B cell (primary cell): ENCODE measurements around the gene BCAS4. TPM values are rescaled to one million over a fixed set of nuclear protein-coding genes. Genes with fewer than 3 reads are reported as not detected.
A peak's percentile ranks its signal among the peaks of the same experiment; 100 is the strongest.

Experiments used
- ATAC-seq: fragments of 200-7000 bp; cut with Tn5 transposase; one replicate; pipeline ENCODE4 v1.10.0; 2021; ENCODE audit warnings: low read depth, mild to moderate bottlenecking, moderate number of reproducible peaks, moderate library complexity
- CTCF ChIA-PET: fragments of 350-600 bp; sonication (Branson Sonifier 250); formaldehyde crosslinking; loops from one replicate; lab custom pipeline; 2021; ENCODE audit warnings: antibody characterized with exemption, inconsistent platforms; lab: Charles Lee
- POLR2A ChIA-PET: fragments of 350-600 bp; sonication (Branson Sonifier 250); formaldehyde crosslinking; loops from one replicate; lab custom pipeline; 2021; ENCODE audit warnings: antibody characterized with exemption; lab: Charles Lee
- DNase-seq: peaks from one replicate; pipeline ENCODE4 v3.0.0; 2013
- H2AFZ ChIP-seq: 2 replicates; pipeline ENCODE4 v1.6.1; 2012; ENCODE audit warnings: mild to moderate bottlenecking, low read depth, low read length; ENCODE audit not compliant: insufficient read depth, poor library complexity, severe bottlenecking
- H3K27ac ChIP-seq, 2 donors: 1 replicate in 1 of 2; 2 replicates in 1 of 2; pipeline ENCODE4 v1.5.1; 2012 to 2013; ENCODE audit warnings: low read length in 2 of 2, mild to moderate bottlenecking in 2 of 2, moderate library complexity in 1 of 2
- H3K27me3 ChIP-seq, 4 experiments: fragments of 200-600 bp in 1 of 4; sonication (generic) in 1 of 4; replicated peaks in 1 of 4; 1 replicate in 2 of 4; 2 replicates in 2 of 4; pipeline versions ENCODE4 v1.6.1 to v1.7.0; 2013 to 2016; ENCODE audit warnings: low read length in 3 of 4, mild to moderate bottlenecking in 2 of 4, mixed read lengths in 1 of 4, moderate library complexity in 1 of 4; ENCODE audit not compliant: insufficient read depth in 4 of 4, control insufficient read depth in 3 of 4; ENCODE audit errors: control extremely low read depth in 1 of 4
- H3K36me3 ChIP-seq, 2 experiments: replicated peaks in 1 of 2; 1 replicate in 1 of 2; 2 replicates in 1 of 2; pipeline versions ENCODE4 v1.6.1 to v1.7.1; 2013; ENCODE audit warnings: low read length in 1 of 2; ENCODE audit not compliant: insufficient read depth in 2 of 2, control insufficient read depth in 1 of 2; ENCODE audit errors: control extremely low read depth in 1 of 2, extremely low read depth in 1 of 2
- H3K4me1 ChIP-seq, 2 donors: fragments of 200-600 bp in 1 of 2; sonication (generic) in 1 of 2; 1 replicate in 1 of 2; 2 replicates in 1 of 2; pipeline versions ENCODE4 v1.5.1 to v1.6.1; 2013 to 2017; ENCODE audit warnings: low read length in 2 of 2; ENCODE audit not compliant: control insufficient read depth in 2 of 2, insufficient read depth in 2 of 2
- H3K4me2 ChIP-seq: replicated peaks from 2 replicates; pipeline ENCODE3; 2012; ENCODE audit warnings: mild to moderate bottlenecking, low read depth, low read length; ENCODE audit not compliant: poor library complexity, severe bottlenecking
- H3K4me3 ChIP-seq, 5 experiments: fragments of 200-600 bp in 1 of 5; sonication (generic) in 1 of 5; 1 replicate in 3 of 5; 2 replicates in 2 of 5; pipeline versions ENCODE4 v1.5.1 to v1.7.0; 2011 to 2016; ENCODE audit warnings: low read length in 4 of 5, mild to moderate bottlenecking in 4 of 5, low read depth in 2 of 5, control low read depth in 1 of 5, moderate library complexity in 1 of 5; ENCODE audit not compliant: insufficient read depth in 1 of 5; ENCODE audit errors: control extremely low read depth in 1 of 5, extremely low read depth in 1 of 5
- H3K79me2 ChIP-seq: fragments of 200-600 bp; sonication (generic); one replicate; pipeline ENCODE4 v1.6.0; 2016; ENCODE audit warnings: low read length; ENCODE audit not compliant: control insufficient read depth, insufficient read depth
- H3K9ac ChIP-seq: fragments of 200-600 bp; sonication (generic); 2 replicates; pipeline ENCODE4 v1.6.1; 2017; ENCODE audit warnings: mild to moderate bottlenecking, low read length, moderate library complexity
- H3K9me3 ChIP-seq, 3 donors: one replicate each; pipeline versions ENCODE4 v1.6.1 to v1.7.1; 2013; ENCODE audit warnings: low read length in 2 of 3; ENCODE audit not compliant: control insufficient read depth in 2 of 3, insufficient read depth in 1 of 3; ENCODE audit errors: control extremely low read depth in 1 of 3
- H4K20me1 ChIP-seq: 2 replicates; pipeline ENCODE4 v1.6.0; 2012; ENCODE audit warnings: mild to moderate bottlenecking, low read length; ENCODE audit not compliant: insufficient read depth, control insufficient read depth, poor library complexity, severe bottlenecking
- H3K27ac Mint-ChIP-seq: one replicate; pipeline ENCODE4 v1.8.0; 2021; ENCODE audit warnings: mixed read lengths
- H3K27me3 Mint-ChIP-seq: one replicate; pipeline ENCODE4 v1.8.0; 2021; ENCODE audit warnings: mixed read lengths
- H3K4me1 Mint-ChIP-seq: one replicate; pipeline ENCODE4 v1.8.0; 2021; ENCODE audit warnings: mixed read lengths
- H3K4me3 Mint-ChIP-seq: one replicate; pipeline ENCODE4 v1.8.0; 2021; ENCODE audit warnings: mixed read lengths
- H3K9me3 Mint-ChIP-seq: one replicate; pipeline ENCODE4 v1.8.0; 2022; ENCODE audit warnings: mixed read lengths; ENCODE audit not compliant: insufficient read depth
- EZH2 ChIP-seq: IDR thresholded peaks from 2 replicates; pipeline ENCODE4 v1.6.1; 2012; ENCODE audit warnings: borderline replicate concordance, low read depth, mild to moderate bottlenecking, moderate library complexity, low read length; ENCODE audit not compliant: insufficient read depth, poor library complexity, severe bottlenecking
- WGBS: methylation state at CpG from one replicate; pipeline ENCODE4 v1.1.5; 2013; ENCODE audit warnings: missing lambda C conversion rate; ENCODE audit not compliant: insufficient coverage; 5-methylcytosine and 5-hydroxymethylcytosine counted together
- intact Hi-C: fragments of 100-400 bp; cut with micrococcal nuclease; formaldehyde crosslinking; loops from one replicate; pipeline ENCODE4 v1.10.0; 2022
- polyA plus RNA-seq: library from polyadenylated mRNA; depleted of rRNA; stranded (reverse); fragments of >200 nt; gene quantifications from 2 replicates; pipeline ENCODE4 v1.2.3, GENCODE V29; 2012
- total RNA-seq, 2 donors: library from RNA; stranded (reverse); fragments of 120-200 nt in 1 of 2; gene quantifications; 1 replicate in 1 of 2; 2 replicates in 1 of 2; pipeline versions ENCODE4 v1.2.3 to v1.2.4, GENCODE V29; 2013 to 2022
- TF ChIP-seq, protein P1 (sequence below): fragments of 200-600 bp; IDR thresholded peaks from one replicate; pipeline ENCODE4 v1.8.0; 2022; ENCODE audit warnings: antibody characterized with exemption, mild to moderate bottlenecking

The BCAS4 gene
- total and polyA plus RNA-seq, 2 donors (not counting 1 experiment from before 2014, with no cell fraction given): 44.8 to 88.2 TPM

DNA sequence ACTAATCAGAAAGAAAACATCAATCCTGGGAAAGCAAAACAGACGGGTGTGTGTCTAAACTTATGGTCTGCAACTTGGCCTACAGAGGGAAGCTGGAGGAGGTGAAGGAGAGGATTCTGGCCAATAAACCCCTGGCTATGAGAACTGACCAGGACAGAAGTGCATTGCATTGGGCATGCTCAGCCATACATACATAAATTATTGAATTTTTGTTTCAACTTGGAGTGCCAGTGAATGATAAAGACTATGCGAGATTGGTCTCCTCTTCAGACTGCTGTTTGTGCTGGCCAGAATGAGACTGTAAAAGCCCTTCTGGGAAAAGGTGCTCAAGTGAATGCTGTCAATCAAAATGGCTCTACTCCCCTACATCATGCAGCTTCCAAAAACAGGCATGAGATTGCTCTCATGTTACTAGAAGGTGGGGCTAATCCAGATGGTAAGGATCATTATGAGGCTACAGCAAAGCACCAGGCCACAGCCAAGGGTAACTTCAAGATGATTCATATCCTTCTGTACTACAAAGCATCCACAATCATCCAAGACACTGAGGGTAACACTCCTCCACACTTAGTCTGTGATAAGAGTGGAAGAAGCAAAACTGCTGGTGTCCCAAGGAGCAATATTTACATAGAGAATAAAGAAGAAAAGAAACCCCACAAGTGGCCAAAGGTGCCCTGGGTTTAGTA, 119.0 kb downstream of the BCAS4 start:
- ATAC-seq: no peak
- H3K9me3 Mint-ChIP-seq: no peaks in the 10 kb centered on the region
- no peak for DNase-seq
- Histone ChIP-seq H3K4me3 (no peak overlapping the region), H3K9me3 (no peaks in the 10 kb centered on the region), H3K9ac (no peak overlapping the region), H2AFZ (no peak overlapping the region), H4K20me1 (peaks cover 55% of the 10 kb centered on the region), H3K36me3 (peaks cover 6 to 8% of the 10 kb centered on the region in 2 experiments), H3K27me3 (no peaks in the 10 kb centered on the region), H3K27ac (no peak overlapping the region), H3K4me2 (no peak overlapping the region), H3K4me1 (peaks cover 36 to 42% of the 10 kb centered on the region in 2 donors), H3K79me2 (peaks cover 100% of the 10 kb centered on the region)
- intact Hi-C loops: no loop called here
- CTCF ChIA-PET: interaction anchor here (1.0 to 3.8 kb wide), 3 partner anchors 15 to 121 kb away, joined by 3 to 15 read pairs (median 3); no protein-coding TSS in a partner anchor
- WGBS: no CpG with 5 or more reads among the region's 2 CpGs
- peak overlapping the region; percentile 2 for H3K27ac Mint-ChIP-seq
- TF ChIP-seq EZH2: no peak
- TF ChIP-seq, protein P1, sequence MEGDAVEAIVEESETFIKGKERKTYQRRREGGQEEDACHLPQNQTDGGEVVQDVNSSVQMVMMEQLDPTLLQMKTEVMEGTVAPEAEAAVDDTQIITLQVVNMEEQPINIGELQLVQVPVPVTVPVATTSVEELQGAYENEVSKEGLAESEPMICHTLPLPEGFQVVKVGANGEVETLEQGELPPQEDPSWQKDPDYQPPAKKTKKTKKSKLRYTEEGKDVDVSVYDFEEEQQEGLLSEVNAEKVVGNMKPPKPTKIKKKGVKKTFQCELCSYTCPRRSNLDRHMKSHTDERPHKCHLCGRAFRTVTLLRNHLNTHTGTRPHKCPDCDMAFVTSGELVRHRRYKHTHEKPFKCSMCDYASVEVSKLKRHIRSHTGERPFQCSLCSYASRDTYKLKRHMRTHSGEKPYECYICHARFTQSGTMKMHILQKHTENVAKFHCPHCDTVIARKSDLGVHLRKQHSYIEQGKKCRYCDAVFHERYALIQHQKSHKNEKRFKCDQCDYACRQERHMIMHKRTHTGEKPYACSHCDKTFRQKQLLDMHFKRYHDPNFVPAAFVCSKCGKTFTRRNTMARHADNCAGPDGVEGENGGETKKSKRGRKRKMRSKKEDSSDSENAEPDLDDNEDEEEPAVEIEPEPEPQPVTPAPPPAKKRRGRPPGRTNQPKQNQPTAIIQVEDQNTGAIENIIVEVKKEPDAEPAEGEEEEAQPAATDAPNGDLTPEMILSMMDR: no peak
- no peaks in the 10 kb centered on the region for H3K27me3 Mint-ChIP-seq
- peak overlapping the region; percentile 2 for H3K4me3 Mint-ChIP-seq
- H3K4me1 Mint-ChIP-seq: peaks cover 81% of the 10 kb centered on the region
- POLR2A ChIA-PET: no interaction called here

DNA sequence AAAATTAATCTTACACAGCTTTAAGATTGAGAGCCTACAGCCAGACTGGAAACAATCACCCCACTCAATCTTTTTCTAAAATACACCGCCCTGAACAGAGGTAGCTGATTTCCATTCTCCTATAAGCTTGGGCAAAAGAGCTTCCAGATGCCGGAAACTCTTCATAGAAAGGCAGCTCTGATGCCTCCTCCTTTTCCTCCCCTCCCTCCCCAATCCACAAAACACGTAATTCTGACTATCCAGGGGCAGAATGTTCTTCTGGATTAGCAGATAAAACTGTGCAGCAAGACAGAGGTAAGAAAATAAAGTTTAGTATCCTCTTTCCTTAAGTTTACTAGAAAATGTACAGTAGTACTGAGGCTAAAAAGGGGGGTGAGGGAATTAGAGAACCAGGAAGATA, 120.6 kb downstream of the BCAS4 start:
- Histone ChIP-seq H2AFZ (no peak overlapping the region), H3K9me3 (no peaks in the 10 kb centered on the region), H3K9ac (no peak overlapping the region), H3K79me2 (peaks cover 99% of the 10 kb centered on the region), H3K4me2 (peak overlapping the region; percentile 20), H3K4me1 (peaks cover 36 to 46% of the 10 kb centered on the region in 2 donors), H3K27me3 (no peaks in the 10 kb centered on the region), H4K20me1 (peaks cover 50% of the 10 kb centered on the region), H3K27ac (peak overlapping the region in 1 of 2 donors; percentile 5), H3K36me3 (peaks cover 6 to 13% of the 10 kb centered on the region in 2 experiments), H3K4me3 (no peak overlapping the region)
- Mint-ChIP-seq H3K4me1 (peaks cover 80% of the 10 kb centered on the region), H3K27ac (peak overlapping the region; percentile 34), H3K9me3 (no peaks in the 10 kb centered on the region), H3K4me3 (peak overlapping the region; percentile 35), H3K27me3 (no peaks in the 10 kb centered on the region)
- CTCF ChIA-PET: interaction anchor here (0.9 to 3.8 kb wide), 5 partner anchors 14 to 126 kb away, joined by 3 to 15 read pairs (median 4); partner anchors contain the start of gene BCAS4
- ATAC-seq (no peak), DNase-seq (no peak)
- POLR2A ChIA-PET: interaction anchor here (0.6 to 0.8 kb wide), 3 partner anchors 11 to 20 kb away, joined by 3 read pairs; no protein-coding TSS in a partner anchor
- WGBS: 73% methylated on average over 2 of the region's 3 CpGs
- intact Hi-C loops: no loop called here
- no peak for TF ChIP-seq EZH2
- TF ChIP-seq, protein P1: no peak
